Fibroblast of lung (primary cell): Measurements from ENCODE around the gene DBT.

ENCODE experiments used
- CTCF ChIP-seq, 2 donors: IDR thresholded peaks in 1 of 2; conservative IDR thresholded peaks in 1 of 2; 1 replicate in 1 of 2; 2 replicates in 1 of 2; pipeline ENCODE4 v1.5.1; 2011 to 2012; ENCODE audit warnings: low read length in 2 of 2, control low read depth in 1 of 2, inconsistent platforms in 1 of 2, low read depth in 1 of 2, mild to moderate bottlenecking in 1 of 2
- EZH2 ChIP-seq: IDR thresholded peaks from 2 replicates; pipeline ENCODE4 v1.5.1; 2012; ENCODE audit warnings: low read length, control low read depth, mild to moderate bottlenecking; ENCODE audit errors: missing control alignments

DNA sequence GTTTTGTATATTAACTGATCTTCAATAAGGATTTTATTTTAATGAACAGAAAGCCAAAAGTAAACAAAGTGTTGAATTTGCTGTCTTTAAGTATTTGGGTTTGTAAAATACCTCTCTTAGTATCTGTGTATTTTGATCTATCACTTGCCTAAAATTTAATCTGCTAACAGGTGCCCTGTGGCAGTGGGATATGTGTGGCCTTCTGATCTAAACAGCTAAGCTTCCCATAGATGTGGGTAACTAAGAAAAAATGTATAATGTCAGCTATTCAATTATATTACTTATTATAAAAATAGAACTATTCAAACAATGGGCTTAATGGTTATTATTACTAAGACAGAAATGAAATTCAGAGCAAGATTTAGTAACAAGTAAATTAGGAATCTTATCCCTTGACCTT, 86.8 kb downstream of the DBT start:
- TF ChIP-seq CTCF (conservative IDR thresholded peaks at IDR 0.05 in 1 of 2, IDR thresholded peaks at IDR 0.05 in 1 of 2; ENCODE audit: low read depth in 1 of 2, low read length in 2 of 2), result no peak
- no peak for TF ChIP-seq EZH2
